ENCODE data around the gene SYNGR3.
A peak's percentile ranks its signal among the peaks of the same experiment; 100 is the strongest.

SYNGR3 gene

GRCh38 chr16:1991948-1992703 lies 2.4 kb downstream of the SYNGR3 start:
- H3K79me2 ChIP-seq: no peaks in the 10 kb centered on the region
- H3K4me2 ChIP-seq (ENCODE audit: low read length): no peak overlapping the region
- H3K9ac ChIP-seq: no peak overlapping the region
- H3K4me1 ChIP-seq: peaks cover 3% of the 10 kb centered on the region
- H2AFZ ChIP-seq: no peak overlapping the region
- H3K4me3 ChIP-seq (ENCODE audit: low read depth, low read length): peak overlapping the region; percentile 11
- no peak overlapping the region for H3K27ac ChIP-seq
- no peak for TF ChIP-seq CTCF (IDR thresholded peaks at IDR 0.05)
- H3K9me3 ChIP-seq (ENCODE audit: control insufficient read depth, low read length): no peaks in the 10 kb centered on the region
- H3K36me3 ChIP-seq (ENCODE audit: control insufficient read depth, insufficient read depth, low read length): no peaks in the 10 kb centered on the region
- H3K27me3 ChIP-seq (ENCODE audit: control insufficient read depth, insufficient read depth, low read length): no peaks in the 10 kb centered on the region

GRCh38 chr16:1992704-1993317 lies 3.0 kb downstream of the SYNGR3 start:
- Histone ChIP-seq H3K79me2 (no peaks in the 10 kb centered on the region), H3K4me2 (ENCODE audit: low read length) (no peak overlapping the region), H2AFZ (no peak overlapping the region), H3K27ac (no peak overlapping the region), H3K4me1 (peaks cover 3% of the 10 kb centered on the region), H3K27me3 (ENCODE audit: control insufficient read depth, insufficient read depth, low read length) (no peaks in the 10 kb centered on the region), H3K9me3 (ENCODE audit: control insufficient read depth, low read length) (no peaks in the 10 kb centered on the region), H3K9ac (no peak overlapping the region), H3K4me3 (ENCODE audit: low read depth, low read length) (no peak overlapping the region), H3K36me3 (ENCODE audit: control insufficient read depth, insufficient read depth, low read length) (no peaks in the 10 kb centered on the region)
- TF ChIP-seq CTCF (IDR thresholded peaks at IDR 0.05): no peak

GRCh38 chr16:1993731-1994131 lies 4.0 kb downstream of the SYNGR3 start:
- peaks cover 3% of the 10 kb centered on the region for H3K4me1 ChIP-seq
- no peak for TF ChIP-seq CTCF (IDR thresholded peaks at IDR 0.05)
- no peaks in the 10 kb centered on the region for H3K27me3 ChIP-seq (ENCODE audit: control insufficient read depth, insufficient read depth, low read length)
- no peak overlapping the region for H3K9ac ChIP-seq
- H3K79me2 ChIP-seq: no peaks in the 10 kb centered on the region
- H3K27ac ChIP-seq: no peak overlapping the region
- no peak overlapping the region for H2AFZ ChIP-seq
- H3K36me3 ChIP-seq (ENCODE audit: control insufficient read depth, insufficient read depth, low read length): no peaks in the 10 kb centered on the region
- no peaks in the 10 kb centered on the region for H3K9me3 ChIP-seq (ENCODE audit: control insufficient read depth, low read length)
- H3K4me2 ChIP-seq (ENCODE audit: low read length): no peak overlapping the region
- H3K4me3 ChIP-seq (ENCODE audit: low read depth, low read length): no peak overlapping the region

GRCh38 chr16:1997494-1998359 lies 8.0 kb downstream of the SYNGR3 start:
- Histone ChIP-seq H3K27me3 (ENCODE audit: control insufficient read depth, insufficient read depth, low read length) (no peaks in the 10 kb centered on the region), H3K4me3 (ENCODE audit: low read depth, low read length) (no peak overlapping the region), H3K4me2 (ENCODE audit: low read length) (no peak overlapping the region), H3K79me2 (no peaks in the 10 kb centered on the region), H3K9ac (no peak overlapping the region), H3K9me3 (ENCODE audit: control insufficient read depth, low read length) (no peaks in the 10 kb centered on the region), H3K36me3 (ENCODE audit: control insufficient read depth, insufficient read depth, low read length) (no peaks in the 10 kb centered on the region), H2AFZ (no peak overlapping the region), H3K4me1 (no peaks in the 10 kb centered on the region), H3K27ac (no peak overlapping the region)
- TF ChIP-seq CTCF (IDR thresholded peaks at IDR 0.05): no peak

All from parathyroid adenoma (tissue), 2 donors.